ENCODE data around the gene ALKBH3. TPM values are rescaled to one million over a fixed set of nuclear protein-coding genes. Genes with fewer than 3 reads are reported as not detected.

Gene ALKBH3
- 10 to 100 TPM; 10.5 to 19.8 TPM for total RNA-seq

DNA sequence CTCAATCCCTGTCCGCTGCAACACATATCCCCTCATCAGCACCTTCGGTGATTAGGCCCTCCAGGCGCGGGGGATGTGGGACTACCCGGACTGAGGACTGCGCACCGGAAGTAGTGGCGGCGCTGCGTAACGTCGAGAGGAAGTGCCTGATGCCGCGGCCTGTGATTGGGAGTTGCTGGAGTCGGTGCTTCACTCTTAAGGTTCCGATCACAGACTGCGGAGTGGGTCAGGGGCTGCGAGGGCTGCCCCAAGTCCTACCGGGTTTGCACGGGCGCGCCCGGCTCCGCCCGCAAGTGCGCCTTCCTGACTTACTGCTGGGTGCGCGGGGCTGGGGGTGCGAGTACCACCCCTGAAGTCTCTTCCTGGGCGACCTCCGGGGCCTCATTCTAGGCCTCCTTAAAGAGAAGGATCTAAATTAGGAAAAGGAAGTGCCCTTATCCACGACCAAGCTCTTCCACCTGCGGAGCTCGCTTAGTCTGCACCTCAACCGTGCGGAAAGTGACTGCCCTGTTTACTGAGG is at the start of gene ALKBH3:
TSS of gene ALKBH3 (plus strand) at position 192 of the 520 bp plus-strand sequence. CDS start 1,822 bp downstream, outside the sequence.
- TF ChIP-seq, protein P1, sequence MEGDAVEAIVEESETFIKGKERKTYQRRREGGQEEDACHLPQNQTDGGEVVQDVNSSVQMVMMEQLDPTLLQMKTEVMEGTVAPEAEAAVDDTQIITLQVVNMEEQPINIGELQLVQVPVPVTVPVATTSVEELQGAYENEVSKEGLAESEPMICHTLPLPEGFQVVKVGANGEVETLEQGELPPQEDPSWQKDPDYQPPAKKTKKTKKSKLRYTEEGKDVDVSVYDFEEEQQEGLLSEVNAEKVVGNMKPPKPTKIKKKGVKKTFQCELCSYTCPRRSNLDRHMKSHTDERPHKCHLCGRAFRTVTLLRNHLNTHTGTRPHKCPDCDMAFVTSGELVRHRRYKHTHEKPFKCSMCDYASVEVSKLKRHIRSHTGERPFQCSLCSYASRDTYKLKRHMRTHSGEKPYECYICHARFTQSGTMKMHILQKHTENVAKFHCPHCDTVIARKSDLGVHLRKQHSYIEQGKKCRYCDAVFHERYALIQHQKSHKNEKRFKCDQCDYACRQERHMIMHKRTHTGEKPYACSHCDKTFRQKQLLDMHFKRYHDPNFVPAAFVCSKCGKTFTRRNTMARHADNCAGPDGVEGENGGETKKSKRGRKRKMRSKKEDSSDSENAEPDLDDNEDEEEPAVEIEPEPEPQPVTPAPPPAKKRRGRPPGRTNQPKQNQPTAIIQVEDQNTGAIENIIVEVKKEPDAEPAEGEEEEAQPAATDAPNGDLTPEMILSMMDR (IDR thresholded peaks at IDR 0.05) = peak in 1 of 2 donors; percentile 32
- H3K4me1 ChIP-seq = peaks cover 0 to 15% of the 10 kb centered on the region in 2 donors
- H3K36me3 ChIP-seq = peaks cover 32% of the 10 kb centered on the region
- peak; percentile 95 for DNase-seq (ENCODE audit: low spot score)
- H3K27ac ChIP-seq = peak within 1 kb of the TSS; percentile 44 to 74
- H3K9me3 ChIP-seq = no peaks in the 10 kb centered on the region
- H3K27me3 ChIP-seq = no peaks in the 10 kb centered on the region
- H3K4me3 ChIP-seq = peak within 1 kb of the TSS; percentile 80 to 89

DNA sequence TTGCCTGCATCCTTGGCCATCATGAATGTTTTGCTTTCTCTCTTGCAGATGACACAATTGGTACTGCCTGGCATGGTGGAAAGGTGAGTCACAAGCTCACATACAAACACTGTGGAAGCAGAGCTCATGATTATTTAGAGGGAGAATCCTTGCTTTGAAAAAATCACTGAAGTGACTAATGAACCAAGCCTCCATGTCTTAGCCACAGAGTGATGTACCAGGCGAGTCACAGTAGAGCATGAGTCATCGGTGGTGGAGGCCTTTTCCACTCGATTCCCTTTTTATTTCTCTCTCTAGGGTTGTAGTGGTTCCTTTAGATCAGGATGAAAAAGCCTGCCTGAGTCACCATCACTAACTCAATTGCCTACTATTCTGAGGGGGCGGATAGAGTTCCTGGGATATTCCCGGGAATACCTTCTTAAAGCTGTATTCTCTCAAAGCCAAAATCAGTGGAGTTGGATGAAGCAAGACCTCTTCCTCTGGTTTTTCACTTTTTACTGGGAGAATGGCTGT is 49.6 kb upstream of the ALKBH3 start:
- Histone ChIP-seq H3K27me3 (no peaks in the 10 kb centered on the region), H3K4me3 (no peak overlapping the region), H3K36me3 (no peaks in the 10 kb centered on the region), H3K9me3 (no peaks in the 10 kb centered on the region), H3K27ac (peak overlapping the region; percentile 3 to 71), H3K4me1 (peaks cover 0 to 13% of the 10 kb centered on the region in 2 donors)
- no peak for DNase-seq (ENCODE audit: low spot score)
- TF ChIP-seq, protein P1 (IDR thresholded peaks at IDR 0.05) = no peak

DNA sequence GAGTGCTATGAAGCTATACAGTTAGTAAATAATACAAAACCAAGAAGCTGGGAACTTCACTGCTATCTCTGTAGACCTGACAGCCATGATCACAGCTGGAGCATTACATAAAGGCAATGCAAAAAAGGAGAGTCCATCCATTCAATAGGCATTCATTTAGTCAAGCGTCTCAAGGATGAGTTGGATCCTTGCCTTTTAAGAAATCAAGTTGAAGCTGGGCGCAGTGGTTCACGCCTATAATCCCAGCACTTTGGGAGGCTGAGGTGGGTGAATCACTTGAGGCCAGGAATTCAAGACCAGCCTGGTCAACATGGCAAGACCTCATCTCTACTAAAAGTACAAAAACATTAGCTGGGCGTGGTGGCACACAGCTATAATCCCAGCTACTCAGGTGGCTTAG is 48.1 kb upstream of the ALKBH3 start:
- DNase-seq (ENCODE audit: low spot score) = no peak
- H3K4me3 ChIP-seq = no peak overlapping the region
- H3K36me3 ChIP-seq = no peaks in the 10 kb centered on the region
- peaks cover 0 to 15% of the 10 kb centered on the region in 2 donors for H3K4me1 ChIP-seq
- TF ChIP-seq, protein P1 (IDR thresholded peaks at IDR 0.05) = no peak
- H3K27me3 ChIP-seq = no peaks in the 10 kb centered on the region
- no peaks in the 10 kb centered on the region for H3K9me3 ChIP-seq
- H3K27ac ChIP-seq = no peak overlapping the region

DNA sequence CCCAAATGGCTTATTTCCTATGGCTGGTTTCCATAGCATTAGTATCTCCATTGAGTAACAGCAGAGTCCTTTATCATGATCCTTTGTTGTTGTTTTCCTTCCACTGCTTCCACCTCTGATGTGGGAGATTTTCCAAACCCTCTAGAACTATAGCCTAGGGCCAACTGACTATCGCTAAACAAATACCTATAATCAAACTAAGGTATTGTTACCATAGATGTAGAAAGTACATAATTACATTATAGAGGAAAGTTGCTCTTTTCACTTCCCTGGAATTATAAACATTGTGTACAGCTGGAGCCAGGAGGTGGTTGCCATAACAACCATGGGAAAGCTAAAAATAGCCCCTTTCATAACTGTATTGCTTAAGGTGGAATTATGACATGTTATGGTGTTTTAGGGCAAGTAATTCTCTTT is 47.0 kb upstream of the ALKBH3 start:
- no peaks in the 10 kb centered on the region for H3K27me3 ChIP-seq
- no peak overlapping the region for H3K27ac ChIP-seq
- no peaks in the 10 kb centered on the region for H3K9me3 ChIP-seq
- peaks cover 0 to 21% of the 10 kb centered on the region in 2 donors for H3K4me1 ChIP-seq
- no peak overlapping the region for H3K4me3 ChIP-seq
- no peak for DNase-seq (ENCODE audit: low spot score)
- H3K36me3 ChIP-seq = no peaks in the 10 kb centered on the region
- TF ChIP-seq, protein P1 (IDR thresholded peaks at IDR 0.05) = no peak

DNA sequence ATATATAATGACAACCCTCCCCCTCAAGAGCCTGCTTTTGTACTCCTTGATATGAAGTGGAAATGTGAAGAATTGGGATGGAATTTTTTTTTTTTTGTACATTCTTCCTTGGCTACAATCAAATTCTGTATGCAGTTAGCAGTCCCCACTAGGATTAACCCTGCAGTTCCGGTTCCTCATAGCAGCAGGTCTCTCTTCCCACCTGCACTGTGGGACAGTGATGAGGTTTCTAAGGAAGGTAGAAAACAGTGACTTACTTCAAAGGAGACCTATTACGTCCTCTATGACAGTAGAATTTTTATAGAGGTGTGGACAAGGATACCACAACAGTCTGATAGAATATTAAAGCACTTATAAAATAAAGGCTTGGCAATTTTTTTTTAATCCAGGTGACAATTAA is 46.3 kb upstream of the ALKBH3 start:
- H3K27ac ChIP-seq = no peak overlapping the region

More for the DNA sequence above, 46.3 kb upstream of the ALKBH3 start:
- TF ChIP-seq, protein P1 (IDR thresholded peaks at IDR 0.05) = no peak
- DNase-seq (ENCODE audit: low spot score) = no peak
- H3K27me3 ChIP-seq = no peaks in the 10 kb centered on the region
- peaks cover 0 to 21% of the 10 kb centered on the region in 2 donors for H3K4me1 ChIP-seq
- H3K36me3 ChIP-seq = no peaks in the 10 kb centered on the region
- H3K4me3 ChIP-seq = no peak overlapping the region
- H3K9me3 ChIP-seq = no peaks in the 10 kb centered on the region

Measured in right atrium auricular region (tissue), 2 donors.